IMR-90 (cell line): ENCODE measurements around the gene RAD18. TPM values are rescaled to one million over a fixed set of nuclear protein-coding genes. Genes with fewer than 3 reads are reported as not detected.

ENCODE experiments used
- ATAC-seq: fragments of 200-7000 bp; cut with Tn5 transposase; 2 replicates; pipeline ENCODE4 v1.9.1; 2020; ENCODE audit warnings: low read depth, mild to moderate bottlenecking, moderate library complexity
- BruUV-seq: library from RNA; stranded (reverse); fragments of 400-500 nt; replicated peaks from 2 replicates; lab custom pipeline; 2021; lab: Mats Ljungman, UMichigan
- CTCF ChIA-PET: fragments of 300-600 bp; formaldehyde crosslinking; extraction: SDS; loops from one replicate; lab custom pipeline; 2021; ENCODE audit warnings: antibody characterized with exemption; lab: Yijun Ruan, JAX
- POLR2A ChIA-PET: fragments of 300-600 bp; sonication (Branson Sonifier 250); formaldehyde crosslinking; loops from one replicate; lab custom pipeline; 2022; ENCODE audit warnings: antibody characterized with exemption; ENCODE audit not compliant: unreplicated experiment; lab: Charles Lee
- DNase-seq: peaks from one replicate; pipeline ENCODE4 v3.0.0; 2013
- H2AFZ ChIP-seq: replicated peaks from 2 replicates; pipeline ENCODE3; 2013; ENCODE audit warnings: low read length, mild to moderate bottlenecking; ENCODE audit not compliant: poor library complexity
- H2AK5ac ChIP-seq: 2 replicates; pipeline ENCODE4 v1.6.1; 2013; ENCODE audit warnings: low read depth, low read length, inconsistent platforms
- H2AK9ac ChIP-seq: replicated peaks from 2 replicates; pipeline ENCODE3; 2013; ENCODE audit warnings: mild to moderate bottlenecking, low read depth, low read length, moderate library complexity; ENCODE audit not compliant: poor library complexity
- H2BK120ac ChIP-seq: 2 replicates; pipeline ENCODE4 v1.6.1; 2013; ENCODE audit warnings: low read depth, low read length, inconsistent platforms
- H2BK15ac ChIP-seq: 3 replicates; pipeline ENCODE4 v1.6.1; 2013; ENCODE audit warnings: low read depth, low read length, inconsistent platforms
- H2BK20ac ChIP-seq: 2 replicates; pipeline ENCODE4 v1.6.1; 2013; ENCODE audit warnings: low read depth, mild to moderate bottlenecking, inconsistent platforms, low read length, moderate library complexity
- H2BK5ac ChIP-seq: 2 replicates; pipeline ENCODE4 v1.6.1; 2013; ENCODE audit warnings: mild to moderate bottlenecking, low read depth, low read length, inconsistent platforms; ENCODE audit not compliant: poor library complexity, severe bottlenecking
- H3K14ac ChIP-seq: replicated peaks from 2 replicates; pipeline ENCODE4 v1.6.1; 2013; ENCODE audit warnings: low read depth, low read length, inconsistent platforms
- H3K18ac ChIP-seq: 2 replicates; pipeline ENCODE4 v1.6.1; 2013; ENCODE audit warnings: low read depth, low read length, control low read depth
- H3K23ac ChIP-seq: 2 replicates; pipeline ENCODE4 v1.6.1; 2013; ENCODE audit warnings: low read depth, low read length, inconsistent platforms
- H3K27ac ChIP-seq: 2 replicates; pipeline ENCODE4 v1.5.1; 2013; ENCODE audit warnings: mild to moderate bottlenecking, control low read depth, low read length; ENCODE audit not compliant: insufficient read depth
- H3K27me3 ChIP-seq: 2 replicates; pipeline ENCODE4 v1.6.1; 2013; ENCODE audit warnings: low read length; ENCODE audit not compliant: control insufficient read depth, insufficient read depth
- H3K36me3 ChIP-seq: 2 replicates; pipeline ENCODE4 v1.6.1; 2013; ENCODE audit warnings: low read length, mixed read lengths; ENCODE audit not compliant: control insufficient read depth, insufficient read depth
- H3K4ac ChIP-seq: 2 replicates; pipeline ENCODE4 v1.6.1; 2013; ENCODE audit warnings: low read depth, low read length, inconsistent platforms
- H3K4me1 ChIP-seq: 2 replicates; pipeline ENCODE4 v1.6.1; 2013; ENCODE audit warnings: low read length, mixed read lengths; ENCODE audit not compliant: control insufficient read depth, insufficient read depth
- H3K4me2 ChIP-seq: 2 replicates; pipeline ENCODE4 v1.6.1; 2013; ENCODE audit warnings: low read depth, mild to moderate bottlenecking, control low read depth, low read length, moderate library complexity
- H3K4me3 ChIP-seq: 2 replicates; pipeline ENCODE4 v1.5.1; 2013; ENCODE audit warnings: low read depth, mild to moderate bottlenecking, control low read depth, low read length, moderate library complexity; ENCODE audit not compliant: insufficient read depth
- H3K56ac ChIP-seq: 2 replicates; pipeline ENCODE4 v1.6.1; 2013; ENCODE audit warnings: low read length, inconsistent platforms; ENCODE audit not compliant: insufficient read depth; ENCODE audit errors: extremely low read depth
- H3K79me1 ChIP-seq, 2 experiments: 2 replicates each; pipeline ENCODE4 v1.6.1; 2013; ENCODE audit warnings: low read length in 2 of 2, inconsistent platforms in 1 of 2, low read depth in 1 of 2
- H3K9ac ChIP-seq: 2 replicates; pipeline ENCODE4 v1.6.1; 2013; ENCODE audit warnings: low read depth, low read length, control low read depth
- H3K9me1 ChIP-seq: 2 replicates; pipeline ENCODE4 v1.6.1; 2013; ENCODE audit warnings: low read length, inconsistent platforms; ENCODE audit not compliant: insufficient read depth
- H3K9me3 ChIP-seq: 2 replicates; pipeline ENCODE4 v1.6.1; 2013; ENCODE audit warnings: low read length; ENCODE audit not compliant: control insufficient read depth, insufficient read depth
- H4K20me1 ChIP-seq: 2 replicates; pipeline ENCODE4 v1.6.1; 2013; ENCODE audit warnings: low read length, inconsistent platforms; ENCODE audit not compliant: insufficient read depth
- H4K5ac ChIP-seq: 2 replicates; pipeline ENCODE4 v1.6.1; 2013; ENCODE audit warnings: mild to moderate bottlenecking, low read depth, low read length, control low read depth
- H4K8ac ChIP-seq, 2 experiments: 2 replicates each; pipeline ENCODE4 v1.6.1; 2013; ENCODE audit warnings: low read depth in 2 of 2, low read length in 2 of 2, control low read depth in 1 of 2, inconsistent platforms in 1 of 2
- H4K91ac ChIP-seq: 2 replicates; pipeline ENCODE4 v1.6.1; 2013; ENCODE audit warnings: low read depth, low read length, inconsistent platforms; ENCODE audit not compliant: insufficient read depth
- BHLHE40 ChIP-seq: fragments of 150-350 bp; IDR thresholded peaks from 2 replicates; pipeline ENCODE4 v1.6.1; 2016; ENCODE audit warnings: mild to moderate bottlenecking, low read depth, low read length
- CEBPB ChIP-seq: IDR thresholded peaks from 2 replicates; pipeline ENCODE4 v1.6.1; 2012; ENCODE audit warnings: low read depth, low read length, improper control_type of control experiment
- CHD1 ChIP-seq: IDR thresholded peaks from 2 replicates; pipeline ENCODE4 v1.6.1; 2012; ENCODE audit warnings: low read depth, low read length, improper control_type of control experiment
- MAFK ChIP-seq: IDR thresholded peaks from 2 replicates; pipeline ENCODE4 v1.6.1; 2012; ENCODE audit warnings: low read depth, low read length, improper control_type of control experiment
- MAZ ChIP-seq: IDR thresholded peaks from 2 replicates; pipeline ENCODE4 v1.6.1; 2012; ENCODE audit warnings: low read depth, mild to moderate bottlenecking, low read length, improper control_type of control experiment, moderate library complexity, borderline replicate concordance
- NFE2L2 ChIP-seq: fragments of 150-350 bp; IDR thresholded peaks from 2 replicates; pipeline ENCODE4 v1.6.1; 2016; ENCODE audit warnings: low read depth, mild to moderate bottlenecking, low read length
- POLR2A ChIP-seq: IDR thresholded peaks from 2 replicates; pipeline ENCODE4 v1.6.1; 2012; ENCODE audit warnings: mild to moderate bottlenecking, low read depth, low read length
- RAD21 ChIP-seq: IDR thresholded peaks from 2 replicates; pipeline ENCODE4 v1.6.1; 2012; ENCODE audit warnings: low read length, improper control_type of control experiment
- RCOR1 ChIP-seq: IDR thresholded peaks from 2 replicates; pipeline ENCODE4 v1.6.1; 2012; ENCODE audit warnings: mild to moderate bottlenecking, low read length, improper control_type of control experiment; ENCODE audit not compliant: insufficient replicate concordance
- SMC3 ChIP-seq: fragments of 150-350 bp; IDR thresholded peaks from 2 replicates; pipeline ENCODE4 v1.6.1; 2016; ENCODE audit warnings: low read depth, mild to moderate bottlenecking, antibody characterized with exemption, low read length, moderate library complexity
- WGBS, 2 experiments: methylation state at CpG; one replicate each; pipeline versions ENCODE4 v1.1.5 to v1.1.7; 2013; ENCODE audit warnings: missing lambda C conversion rate in 2 of 2; ENCODE audit not compliant: insufficient read length in 1 of 2; ENCODE audit errors: extremely low coverage in 2 of 2; 5-methylcytosine and 5-hydroxymethylcytosine counted together
- dilution Hi-C: fragments of 300-500 bp; cut with HindIII; formaldehyde crosslinking; loops from one replicate; pipeline ENCODE4 v1.14.3; 2018; ENCODE audit warnings: low sequenced_read_pairs; ENCODE audit not compliant: unreplicated experiment
- in situ Hi-C: fragments of 300-500 bp; cut with MboI; formaldehyde crosslinking; loops from 3 replicates; pipeline ENCODE4 v1.14.3; 2019; ENCODE audit warnings: low sequenced_read_pairs, inconsistent platforms, mixed read lengths
- intact Hi-C: fragments of 100-400 bp; cut with micrococcal nuclease; formaldehyde crosslinking; loops from 2 replicates; pipeline ENCODE4 v1.10.0; 2022
- polyA plus RNA-seq, 3 experiments: library from polyadenylated mRNA; depleted of rRNA; stranded (reverse); fragments of >200 nt; gene quantifications; 2 replicates each; pipeline ENCODE4 v1.2.3, GENCODE V29; 2012; ENCODE audit warnings: low replicate concordance in 1 of 3
- total RNA-seq: library from RNA; depleted of rRNA; stranded (reverse); fragments of >200 nt; gene quantifications from 2 replicates; pipeline ENCODE4 v1.2.3, GENCODE V29; 2012
- TF ChIP-seq, protein P1 (sequence below): fragments of 150-350 bp; IDR thresholded peaks from 2 replicates; pipeline ENCODE4 v1.6.1; 2016; ENCODE audit warnings: low read depth, mild to moderate bottlenecking, low read length, moderate library complexity, borderline replicate concordance
- TF ChIP-seq, protein P2 (sequence below): conservative IDR thresholded peaks from 2 replicates; pipeline ENCODE4 v1.5.1; 2012; ENCODE audit warnings: mild to moderate bottlenecking, low read depth, low read length, improper control_type of control experiment
- TF ChIP-seq, protein P3 (sequence below): fragments of 150-350 bp; IDR thresholded peaks from 2 replicates; pipeline ENCODE4 v1.6.1; 2017; ENCODE audit warnings: mild to moderate bottlenecking, antibody characterized with exemption, low read length, low read depth

RAD18 gene
- total and polyA plus RNA-seq, 2 of the 4 experiments (the other 2 are of a cell fraction): 8.2 to 17.2 TPM

DNA sequence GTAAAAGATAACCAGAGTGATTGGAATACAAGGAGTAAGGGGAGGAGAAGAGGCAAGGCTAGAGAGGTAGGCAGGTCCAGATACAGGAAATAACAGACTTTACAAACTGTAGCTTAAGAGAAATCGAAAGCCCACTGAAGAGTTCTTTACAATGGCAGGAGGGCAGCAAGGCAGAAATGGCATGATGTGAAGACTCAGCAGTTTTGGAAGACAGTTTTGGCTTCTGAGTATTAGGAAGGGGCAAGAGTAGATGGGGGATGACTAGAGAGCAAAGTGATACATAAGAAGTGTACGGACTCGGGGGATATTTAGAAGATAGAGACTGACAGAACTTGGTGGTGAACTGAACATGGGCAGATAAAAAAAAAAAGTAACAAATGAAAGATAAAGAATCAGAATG lies 54.1 kb downstream of the RAD18 start:
- ChIA-PET POLR2A (no interaction called here), CTCF (interaction anchor here (0.6 kb wide), 1 partner anchor 139 kb away, joined by 3 read pairs; the partner anchor contains the start of gene OXTR)
- Histone ChIP-seq H3K18ac (no peak overlapping the region), H3K56ac (no peak overlapping the region), H3K27ac (no peak overlapping the region), H4K91ac (no peak overlapping the region), H3K14ac (no peak overlapping the region), H3K27me3 (no peaks in the 10 kb centered on the region), H2BK120ac (no peak overlapping the region), H2AK5ac (no peak overlapping the region), H4K5ac (no peak overlapping the region), H3K9ac (no peak overlapping the region), H3K4me2 (no peak overlapping the region), H2BK5ac (no peak overlapping the region), H3K4me3 (no peak overlapping the region), H4K20me1 (no peaks in the 10 kb centered on the region), H3K4me1 (no peaks in the 10 kb centered on the region), H3K79me1 (peaks cover 0 to 4% of the 10 kb centered on the region in 2 experiments; a peak in 1 of 4 replicates), H2AFZ (no peak overlapping the region), H3K9me1 (0 out of 2 replicates have a peak, but pooled peaks cover 3% of the 10 kb centered on the region), H2BK20ac (no peak overlapping the region), H3K9me3 (no peaks in the 10 kb centered on the region), H3K36me3 (peaks cover 1% of the 10 kb centered on the region; the same call in 1 of the 2 replicates), H2AK9ac (no peak overlapping the region), H3K23ac (no peak overlapping the region), H4K8ac (no peak overlapping the region), H2BK15ac (no peak overlapping the region), H3K4ac (no peak overlapping the region)
- intact Hi-C loops (no loop called here), dilution Hi-C loops (no loop called here), in situ Hi-C loops (no loop called here)
- TF ChIP-seq, protein P1, sequence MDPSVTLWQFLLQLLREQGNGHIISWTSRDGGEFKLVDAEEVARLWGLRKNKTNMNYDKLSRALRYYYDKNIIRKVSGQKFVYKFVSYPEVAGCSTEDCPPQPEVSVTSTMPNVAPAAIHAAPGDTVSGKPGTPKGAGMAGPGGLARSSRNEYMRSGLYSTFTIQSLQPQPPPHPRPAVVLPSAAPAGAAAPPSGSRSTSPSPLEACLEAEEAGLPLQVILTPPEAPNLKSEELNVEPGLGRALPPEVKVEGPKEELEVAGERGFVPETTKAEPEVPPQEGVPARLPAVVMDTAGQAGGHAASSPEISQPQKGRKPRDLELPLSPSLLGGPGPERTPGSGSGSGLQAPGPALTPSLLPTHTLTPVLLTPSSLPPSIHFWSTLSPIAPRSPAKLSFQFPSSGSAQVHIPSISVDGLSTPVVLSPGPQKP: no peak
- TF ChIP-seq, protein P2, sequence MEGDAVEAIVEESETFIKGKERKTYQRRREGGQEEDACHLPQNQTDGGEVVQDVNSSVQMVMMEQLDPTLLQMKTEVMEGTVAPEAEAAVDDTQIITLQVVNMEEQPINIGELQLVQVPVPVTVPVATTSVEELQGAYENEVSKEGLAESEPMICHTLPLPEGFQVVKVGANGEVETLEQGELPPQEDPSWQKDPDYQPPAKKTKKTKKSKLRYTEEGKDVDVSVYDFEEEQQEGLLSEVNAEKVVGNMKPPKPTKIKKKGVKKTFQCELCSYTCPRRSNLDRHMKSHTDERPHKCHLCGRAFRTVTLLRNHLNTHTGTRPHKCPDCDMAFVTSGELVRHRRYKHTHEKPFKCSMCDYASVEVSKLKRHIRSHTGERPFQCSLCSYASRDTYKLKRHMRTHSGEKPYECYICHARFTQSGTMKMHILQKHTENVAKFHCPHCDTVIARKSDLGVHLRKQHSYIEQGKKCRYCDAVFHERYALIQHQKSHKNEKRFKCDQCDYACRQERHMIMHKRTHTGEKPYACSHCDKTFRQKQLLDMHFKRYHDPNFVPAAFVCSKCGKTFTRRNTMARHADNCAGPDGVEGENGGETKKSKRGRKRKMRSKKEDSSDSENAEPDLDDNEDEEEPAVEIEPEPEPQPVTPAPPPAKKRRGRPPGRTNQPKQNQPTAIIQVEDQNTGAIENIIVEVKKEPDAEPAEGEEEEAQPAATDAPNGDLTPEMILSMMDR: no peak
- TF ChIP-seq MAFK: no peak
- no peak for TF ChIP-seq RAD21
- TF ChIP-seq RCOR1: no peak
- no peak for TF ChIP-seq NFE2L2
- no peak for TF ChIP-seq POLR2A
- no peak for TF ChIP-seq CEBPB
- no peak for TF ChIP-seq BHLHE40
- no peak for TF ChIP-seq MAZ
- no peak for TF ChIP-seq CHD1
- TF ChIP-seq, protein P3, sequence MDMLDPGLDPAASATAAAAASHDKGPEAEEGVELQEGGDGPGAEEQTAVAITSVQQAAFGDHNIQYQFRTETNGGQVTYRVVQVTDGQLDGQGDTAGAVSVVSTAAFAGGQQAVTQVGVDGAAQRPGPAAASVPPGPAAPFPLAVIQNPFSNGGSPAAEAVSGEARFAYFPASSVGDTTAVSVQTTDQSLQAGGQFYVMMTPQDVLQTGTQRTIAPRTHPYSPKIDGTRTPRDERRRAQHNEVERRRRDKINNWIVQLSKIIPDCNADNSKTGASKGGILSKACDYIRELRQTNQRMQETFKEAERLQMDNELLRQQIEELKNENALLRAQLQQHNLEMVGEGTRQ: no peak
- TF ChIP-seq SMC3: no peak
- no CpG with 5 or more reads among the region's 3 CpGs for WGBS, 2 experiments
- BruUV-seq: no TSS peak
- no peak for DNase-seq
- ATAC-seq: no peak
